T-helper 9 cell (primary cell): ENCODE measurements around the gene PCDHA1.
"Not testable (repeated sequence)": the region's sequence is repeated elsewhere in the genome, so short reads cannot be mapped to it uniquely, and the experiment has no call there.

Experiments
- DNase-seq: peaks from one replicate; pipeline ENCODE4 v3.0.0-alpha.2; 2020
- total RNA-seq, 2 donors: gene quantifications; one replicate each; lab custom pipeline; 2026; lab: John Stamatoyannopoulos, UW

PCDHA1 gene
- total RNA-seq = 0 reads per million in 2 donors

DNA sequence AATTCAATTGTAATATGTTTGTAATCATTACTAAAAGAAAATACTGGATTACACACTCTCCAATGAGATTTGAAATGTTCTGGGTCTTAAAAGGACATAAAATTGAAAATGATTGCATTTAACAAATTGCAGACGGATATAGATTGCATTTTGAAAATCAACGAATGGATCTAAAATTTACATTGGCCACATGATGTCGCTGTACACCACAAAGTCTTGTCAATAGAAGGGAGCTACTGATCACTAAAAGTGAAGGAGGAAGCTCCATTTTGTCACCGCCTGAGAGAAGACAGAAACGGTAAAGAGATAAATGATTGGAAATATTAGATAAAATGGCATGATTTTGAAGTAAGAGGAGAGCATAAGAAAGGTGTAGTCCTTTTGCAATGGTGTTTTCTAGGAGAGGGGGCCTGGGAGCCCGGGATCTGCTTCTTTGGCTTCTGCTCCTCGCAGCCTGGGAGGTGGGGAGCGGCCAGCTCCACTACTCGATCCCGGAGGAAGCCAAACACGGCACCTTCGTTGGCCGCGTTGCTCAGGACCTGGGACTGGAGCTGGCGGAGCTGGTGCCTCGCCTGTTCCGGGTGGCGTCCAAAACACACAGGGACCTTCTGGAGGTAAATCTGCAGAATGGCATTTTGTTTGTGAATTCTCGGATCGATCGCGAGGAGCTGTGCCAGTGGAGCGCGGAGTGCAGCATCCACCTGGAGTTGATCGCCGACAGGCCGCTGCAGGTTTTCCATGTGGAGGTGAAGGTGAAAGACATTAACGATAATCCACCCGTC lies at the start of gene PCDHA1:
Gene PCDHA1, plus strand, starts transcription at position 236 of the 782 bp plus-strand sequence.
- no peak for DNase-seq

DNA sequence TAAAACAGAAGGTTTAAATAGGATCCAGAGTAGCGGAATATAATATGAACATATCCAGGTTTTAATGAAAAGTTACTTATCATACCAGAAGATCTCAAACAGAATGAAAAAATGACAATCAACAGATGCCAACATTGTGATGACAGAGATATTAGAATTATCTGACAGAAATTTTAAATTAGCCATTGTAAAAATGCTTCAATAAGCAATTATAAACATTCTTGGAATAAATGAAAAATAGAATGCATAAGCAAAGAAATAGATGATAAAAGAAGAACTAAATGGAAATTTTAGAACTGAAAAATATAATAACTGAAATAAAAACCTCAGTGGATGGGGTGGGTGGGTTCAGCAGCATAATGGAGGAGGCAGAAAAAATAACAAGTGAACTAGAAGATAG lies 48.5 kb upstream of the PCDHA1 start:
- DNase-seq = no peak

DNA sequence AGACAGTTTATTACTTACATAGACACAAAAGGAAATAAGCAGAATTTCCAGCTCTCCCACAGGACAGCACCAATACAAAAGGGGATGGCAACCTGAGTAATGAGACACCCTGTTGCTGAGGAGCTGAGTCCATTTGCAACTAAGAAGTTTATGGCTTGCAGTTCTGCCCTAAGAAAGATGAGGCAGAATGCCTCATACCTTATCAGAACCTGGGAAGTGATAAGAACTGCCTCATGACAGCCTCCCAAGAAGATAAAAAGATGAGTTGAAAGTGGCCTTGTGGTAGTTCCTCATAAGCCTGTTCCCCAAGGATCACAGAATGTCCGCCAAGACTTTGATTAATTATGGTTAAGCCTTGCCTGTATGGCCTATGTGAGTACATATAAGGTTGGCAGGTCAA lies 44.0 kb upstream of the PCDHA1 start:
- DNase-seq = no peak

DNA sequence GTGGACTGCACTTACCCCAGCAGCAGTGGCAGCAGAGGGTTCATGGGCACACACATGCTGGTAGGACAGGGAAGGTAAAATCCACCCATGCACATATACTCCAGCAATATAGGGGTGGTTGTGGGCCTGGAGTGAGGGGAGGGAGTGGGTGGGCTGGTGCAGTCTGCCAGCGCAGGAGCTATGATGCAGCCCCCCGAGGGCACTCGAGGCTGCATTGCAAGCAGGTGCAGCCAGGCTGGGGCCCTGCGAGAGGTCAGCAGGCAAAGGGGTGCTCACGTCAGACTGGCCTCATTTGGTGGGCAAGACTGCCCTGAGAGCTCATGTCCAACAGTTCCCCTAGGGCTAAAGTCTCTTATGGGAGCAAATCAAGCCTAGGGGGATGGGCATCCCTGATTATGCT lies 32.4 kb upstream of the PCDHA1 start:
- no peak for DNase-seq

DNA sequence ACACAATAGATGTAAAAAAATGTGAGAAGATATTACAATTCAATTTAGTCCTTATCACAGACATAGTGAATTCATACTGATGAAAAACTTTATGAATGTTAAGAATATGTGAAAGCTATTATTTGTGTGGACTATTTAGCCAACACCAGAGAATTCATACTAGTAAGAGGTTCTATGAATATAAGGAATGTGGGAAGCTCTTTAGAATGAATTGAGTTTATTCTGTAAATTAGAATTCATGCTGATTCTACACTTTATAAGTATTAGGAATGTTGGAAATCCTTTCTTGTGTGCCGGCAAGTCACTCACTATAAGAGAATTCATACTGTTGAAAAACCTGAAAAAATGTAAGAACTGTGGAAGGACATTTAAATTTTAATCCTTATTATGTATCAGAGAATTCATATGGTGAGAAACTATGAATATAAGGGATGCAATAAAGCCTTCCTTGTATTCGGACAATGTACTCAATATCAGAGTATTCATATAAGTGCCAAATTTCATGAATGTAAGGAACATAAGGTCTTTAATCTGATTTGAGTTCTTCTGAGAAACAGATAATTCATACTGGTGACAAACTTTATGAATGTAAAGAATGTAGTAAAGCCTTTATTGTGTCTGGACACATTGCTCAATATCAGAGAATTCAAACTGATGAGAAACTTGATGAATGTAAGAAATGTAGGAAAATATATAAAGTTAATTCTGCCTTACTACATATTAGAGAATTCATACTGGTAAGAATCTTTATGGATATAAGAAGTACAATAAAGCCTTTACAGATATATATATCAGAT lies 21.6 kb upstream of the PCDHA1 start:
- DNase-seq = no peak

DNA sequence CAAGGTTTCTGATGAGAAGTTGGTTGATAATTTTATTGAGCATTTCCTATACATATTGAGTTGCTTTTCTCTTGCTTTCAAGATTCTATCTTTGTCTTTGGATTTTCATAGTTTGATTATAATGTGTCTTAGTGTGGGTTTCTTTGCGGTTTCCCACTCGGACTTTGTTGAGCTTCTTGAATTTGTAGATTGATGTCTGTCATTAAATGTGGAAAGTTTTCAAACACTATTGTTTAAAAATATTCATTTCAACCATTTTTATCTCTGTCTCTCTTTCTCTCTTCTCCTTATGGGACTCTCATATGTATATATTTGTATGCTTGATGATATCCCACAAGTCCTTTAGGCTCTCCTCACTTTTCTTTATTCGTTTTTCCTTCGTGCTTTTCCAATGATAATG lies 18.5 kb upstream of the PCDHA1 start:
- DNase-seq = no peak

DNA sequence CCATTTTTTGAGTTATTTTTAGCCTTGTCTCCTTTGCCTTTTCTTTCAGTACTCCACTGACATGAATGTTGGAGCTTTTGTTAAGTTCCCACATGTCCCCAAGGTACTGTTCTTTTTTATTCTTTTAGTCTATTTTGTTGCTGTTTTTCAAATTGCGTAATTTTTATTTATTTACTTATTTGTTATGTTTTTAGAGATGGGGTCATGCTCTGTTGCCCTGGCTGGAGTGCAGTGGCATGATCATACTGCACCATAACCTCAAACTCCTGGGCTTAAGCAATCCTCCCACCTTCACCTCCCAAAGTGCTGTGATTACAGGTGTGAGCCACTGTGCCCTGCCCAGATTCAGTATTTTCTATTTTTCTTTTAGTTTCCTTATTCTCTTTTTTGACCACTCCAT lies 5.4 kb upstream of the PCDHA1 start:
- DNase-seq = no peak

DNA sequence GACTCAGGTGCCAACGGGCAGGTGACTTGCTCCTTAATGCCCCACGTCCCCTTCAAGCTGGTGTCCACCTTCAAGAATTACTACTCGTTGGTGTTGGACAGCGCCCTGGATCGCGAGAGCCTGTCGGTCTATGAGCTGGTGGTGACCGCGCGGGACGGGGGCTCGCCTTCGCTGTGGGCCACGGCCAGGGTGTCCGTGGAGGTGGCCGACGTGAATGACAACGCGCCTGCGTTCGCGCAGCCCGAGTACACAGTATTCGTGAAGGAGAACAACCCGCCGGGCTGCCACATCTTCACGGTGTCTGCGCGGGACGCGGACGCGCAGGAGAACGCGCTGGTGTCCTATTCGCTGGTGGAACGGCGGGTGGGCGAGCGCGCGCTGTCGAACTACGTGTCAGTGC lies 1.5 kb downstream of the PCDHA1 start:
- DNase-seq = not testable (repeated sequence)

DNA sequence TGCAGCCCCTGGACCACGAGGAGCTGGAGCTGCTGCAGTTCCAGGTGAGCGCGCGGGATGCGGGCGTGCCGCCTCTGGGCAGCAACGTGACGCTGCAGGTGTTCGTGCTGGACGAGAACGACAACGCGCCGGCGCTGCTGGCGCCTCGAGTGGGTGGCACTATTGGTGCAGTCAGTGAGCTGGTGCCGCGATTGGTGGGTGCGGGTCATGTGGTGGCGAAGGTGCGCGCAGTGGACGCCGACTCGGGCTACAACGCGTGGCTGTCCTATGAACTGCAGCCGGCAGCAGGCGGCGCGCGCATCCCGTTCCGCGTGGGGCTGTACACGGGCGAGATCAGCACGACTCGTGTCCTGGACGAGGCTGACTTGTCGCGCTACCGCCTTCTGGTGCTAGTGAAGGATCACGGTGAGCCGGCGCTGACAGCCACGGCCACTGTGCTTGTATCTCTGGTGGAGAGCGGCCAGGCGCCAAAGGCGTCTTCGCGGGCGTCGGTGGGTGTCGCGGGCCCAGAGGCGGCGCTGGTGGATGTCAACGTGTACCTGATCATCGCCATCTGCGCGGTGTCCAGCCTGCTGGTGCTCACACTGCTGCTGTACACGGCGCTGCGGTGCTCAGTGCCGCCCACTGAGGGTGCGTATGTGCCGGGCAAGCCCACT lies 2.0 kb downstream of the PCDHA1 start:
- DNase-seq = not testable (repeated sequence)

DNA sequence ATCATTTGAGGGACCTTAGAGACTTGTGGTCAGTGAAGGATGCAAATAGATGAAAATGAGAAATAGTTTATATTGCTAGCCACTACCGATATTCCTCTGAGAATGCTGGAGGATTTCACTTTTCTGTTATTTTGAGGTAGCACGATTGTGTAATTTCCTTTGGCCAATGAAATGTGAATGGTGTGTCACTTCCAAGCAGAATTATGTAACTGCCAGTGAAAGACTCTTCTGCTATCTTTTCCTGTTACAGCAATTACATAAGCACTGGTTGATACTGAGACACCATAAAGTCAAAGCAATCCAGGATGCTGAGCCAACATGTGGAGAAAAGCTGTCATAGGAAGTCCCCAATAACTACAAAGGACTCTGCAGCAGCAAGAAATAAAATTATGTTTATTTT lies 5.1 kb downstream of the PCDHA1 start:
- DNase-seq = no peak

DNA sequence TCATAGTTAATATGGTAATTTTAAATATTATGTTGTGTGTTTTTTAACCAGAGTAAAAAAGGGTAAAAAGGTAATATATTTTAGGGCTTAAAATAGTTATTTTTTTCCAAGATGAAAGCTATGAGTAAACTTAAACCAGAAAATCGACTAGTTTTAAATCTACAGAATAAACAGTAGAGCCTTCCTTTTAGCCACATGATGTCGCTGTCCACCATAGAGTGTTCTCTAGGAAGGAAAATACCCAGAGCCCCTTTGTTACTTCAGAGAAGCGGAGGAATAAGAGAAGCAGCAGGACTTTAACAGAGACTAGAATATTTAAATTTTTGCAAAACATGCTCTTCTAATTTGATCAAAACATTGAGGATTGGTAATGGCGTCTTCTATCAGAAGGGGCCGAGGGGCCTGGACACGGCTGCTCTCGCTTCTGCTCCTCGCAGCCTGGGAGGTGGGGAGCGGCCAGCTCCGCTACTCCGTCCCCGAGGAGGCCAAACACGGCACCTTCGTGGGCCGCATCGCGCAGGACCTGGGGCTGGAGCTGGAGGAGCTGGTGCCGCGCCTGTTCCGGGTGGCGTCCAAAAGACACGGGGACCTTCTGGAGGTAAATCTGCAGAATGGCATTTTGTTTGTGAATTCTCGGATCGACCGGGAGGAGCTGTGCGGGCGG lies 8.8 kb downstream of the PCDHA1 start, which contains the start of gene PCDHA2:
Gene PCDHA2, plus strand, starts transcription at position 258 of the 664 bp plus-strand sequence.
- no peak for DNase-seq

DNA sequence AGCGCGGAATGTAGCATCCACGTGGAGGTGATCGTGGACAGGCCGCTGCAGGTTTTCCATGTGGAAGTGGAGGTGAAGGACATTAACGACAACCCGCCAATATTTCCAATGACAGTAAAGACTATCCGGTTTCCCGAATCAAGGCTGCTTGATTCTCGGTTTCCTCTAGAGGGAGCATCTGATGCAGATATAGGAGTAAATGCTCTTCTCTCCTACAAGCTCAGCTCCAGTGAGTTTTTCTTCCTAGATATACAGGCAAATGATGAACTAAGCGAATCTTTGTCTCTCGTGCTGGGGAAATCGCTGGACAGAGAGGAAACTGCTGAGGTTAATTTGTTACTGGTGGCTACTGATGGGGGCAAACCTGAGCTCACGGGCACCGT lies 9.3 kb downstream of the PCDHA1 start:
- no peak for DNase-seq

DNA sequence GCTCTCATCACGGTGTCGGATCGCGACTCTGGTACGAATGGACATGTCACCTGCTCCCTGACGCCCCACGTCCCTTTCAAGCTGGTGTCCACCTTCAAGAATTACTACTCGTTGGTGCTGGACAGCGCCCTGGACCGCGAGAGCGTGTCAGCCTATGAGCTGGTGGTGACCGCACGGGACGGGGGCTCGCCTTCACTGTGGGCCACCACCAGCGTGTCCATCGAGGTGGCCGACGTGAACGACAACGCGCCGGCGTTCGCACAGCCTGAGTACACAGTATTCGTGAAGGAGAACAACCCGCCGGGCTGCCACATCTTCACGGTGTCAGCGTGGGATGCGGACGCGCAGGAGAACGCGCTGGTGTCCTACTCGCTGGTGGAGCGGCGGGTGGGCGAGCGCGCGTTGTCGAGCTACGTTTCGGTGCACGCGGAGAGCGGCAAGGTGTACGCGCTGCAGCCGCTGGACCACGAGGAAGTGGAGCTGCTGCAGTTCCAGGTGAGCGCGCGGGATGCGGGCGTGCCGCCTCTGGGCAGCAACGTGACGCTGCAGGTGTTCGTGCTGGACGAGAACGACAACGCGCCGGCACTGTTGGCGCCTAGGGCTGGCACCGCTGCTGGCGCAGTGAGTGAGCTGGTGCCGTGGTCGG lies 10.3 kb downstream of the PCDHA1 start:
- DNase-seq = not testable (repeated sequence)

DNA sequence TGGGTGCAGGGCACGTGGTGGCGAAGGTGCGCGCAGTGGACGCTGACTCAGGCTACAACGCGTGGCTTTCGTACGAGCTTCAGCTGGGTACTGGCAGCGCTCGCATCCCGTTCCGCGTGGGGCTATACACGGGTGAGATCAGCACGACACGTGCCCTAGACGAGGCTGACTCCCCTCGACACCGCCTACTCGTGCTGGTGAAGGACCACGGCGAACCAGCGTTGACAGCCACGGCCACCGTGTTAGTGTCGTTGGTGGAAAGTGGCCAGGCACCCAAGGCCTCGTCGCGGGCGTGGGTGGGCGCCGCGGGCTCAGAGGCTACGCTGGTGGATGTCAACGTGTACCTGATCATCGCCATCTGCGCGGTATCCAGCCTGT lies 10.8 kb downstream of the PCDHA1 start:
- no peak for DNase-seq

DNA sequence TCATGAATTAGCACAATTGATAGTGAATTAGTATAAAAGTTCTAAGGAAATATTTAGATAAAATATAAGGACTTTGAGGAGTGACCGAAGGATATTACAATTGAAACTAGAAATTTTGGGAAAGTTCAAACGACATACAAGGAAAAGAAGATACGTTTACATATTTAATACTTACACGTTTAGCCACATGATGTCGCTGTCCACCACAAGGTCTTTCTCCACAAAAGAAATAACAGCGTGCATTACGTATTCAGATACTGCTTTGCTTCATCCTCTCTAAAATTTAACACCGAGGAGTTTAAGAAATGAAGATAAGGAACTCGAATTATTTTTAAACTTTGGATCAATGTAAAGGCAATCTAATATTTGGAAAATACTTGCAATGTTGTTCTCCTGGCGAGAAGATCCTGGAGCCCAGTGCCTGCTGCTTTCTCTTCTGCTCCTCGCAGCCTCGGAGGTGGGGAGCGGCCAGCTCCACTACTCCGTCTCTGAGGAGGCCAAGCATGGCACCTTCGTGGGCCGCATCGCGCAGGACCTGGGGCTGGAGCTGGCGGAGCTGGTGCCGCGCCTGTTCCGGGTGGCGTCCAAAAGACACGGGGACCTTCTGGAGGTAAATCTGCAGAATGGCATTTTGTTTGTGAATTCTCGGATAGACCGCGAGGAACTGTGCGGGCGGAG lies 15.0 kb downstream of the PCDHA1 start, which contains the start of gene PCDHA3:
Gene PCDHA3, plus strand, starts transcription at position 242 of the 678 bp plus-strand sequence.
- DNase-seq = no peak

DNA sequence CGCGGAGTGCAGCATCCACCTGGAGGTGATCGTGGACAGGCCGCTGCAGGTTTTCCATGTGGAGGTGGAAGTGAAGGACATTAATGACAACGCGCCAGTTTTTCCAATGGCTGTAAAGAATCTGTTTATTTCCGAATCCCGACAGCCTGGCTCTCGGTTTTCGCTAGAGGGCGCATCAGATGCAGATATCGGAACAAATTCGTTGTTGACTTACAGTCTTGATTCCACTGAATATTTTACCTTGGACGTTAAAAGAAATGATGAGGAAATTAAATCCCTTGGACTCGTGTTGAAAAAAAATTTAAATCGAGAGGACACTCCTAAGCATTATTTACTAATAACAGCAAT lies 15.5 kb downstream of the PCDHA1 start:
- DNase-seq = no peak

DNA sequence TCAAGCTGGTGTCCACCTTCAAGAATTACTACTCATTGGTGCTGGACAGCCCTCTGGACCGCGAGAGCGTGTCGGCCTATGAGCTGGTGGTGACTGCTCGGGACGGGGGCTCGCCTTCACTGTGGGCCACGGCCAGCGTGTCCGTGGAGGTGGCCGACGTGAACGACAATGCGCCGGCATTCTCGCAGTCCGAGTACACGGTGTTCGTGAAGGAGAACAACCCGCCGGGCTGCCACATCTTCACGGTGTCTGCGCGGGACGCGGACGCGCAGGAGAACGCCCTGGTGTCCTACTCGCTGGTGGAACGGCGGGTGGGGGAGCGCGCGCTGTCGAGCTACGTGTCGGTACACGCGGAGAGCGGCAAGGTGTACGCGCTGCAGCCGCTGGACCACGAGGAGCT lies 16.4 kb downstream of the PCDHA1 start:
- not testable (repeated sequence) for DNase-seq

DNA sequence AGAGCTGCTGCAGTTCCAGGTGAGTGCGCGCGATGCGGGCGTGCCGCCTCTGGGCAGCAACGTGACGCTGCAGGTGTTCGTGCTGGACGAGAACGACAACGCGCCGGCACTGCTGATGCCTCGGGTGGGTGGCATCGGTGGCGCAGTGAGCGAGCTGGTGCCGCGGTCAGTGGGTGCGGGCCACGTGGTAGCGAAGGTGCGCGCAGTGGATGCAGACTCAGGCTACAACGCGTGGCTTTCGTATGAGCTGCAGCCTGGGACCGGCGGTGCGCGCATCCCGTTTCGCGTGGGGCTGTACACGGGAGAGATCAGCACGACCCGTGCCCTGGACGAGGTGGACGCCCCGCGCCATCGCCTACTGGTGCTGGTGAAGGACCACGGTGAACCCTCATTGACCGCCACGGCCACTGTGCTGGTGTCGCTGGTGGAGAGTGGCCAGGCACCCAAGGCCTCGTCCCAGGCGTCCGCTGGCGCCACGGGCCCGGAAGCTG lies 16.9 kb downstream of the PCDHA1 start:
- DNase-seq = no peak

DNA sequence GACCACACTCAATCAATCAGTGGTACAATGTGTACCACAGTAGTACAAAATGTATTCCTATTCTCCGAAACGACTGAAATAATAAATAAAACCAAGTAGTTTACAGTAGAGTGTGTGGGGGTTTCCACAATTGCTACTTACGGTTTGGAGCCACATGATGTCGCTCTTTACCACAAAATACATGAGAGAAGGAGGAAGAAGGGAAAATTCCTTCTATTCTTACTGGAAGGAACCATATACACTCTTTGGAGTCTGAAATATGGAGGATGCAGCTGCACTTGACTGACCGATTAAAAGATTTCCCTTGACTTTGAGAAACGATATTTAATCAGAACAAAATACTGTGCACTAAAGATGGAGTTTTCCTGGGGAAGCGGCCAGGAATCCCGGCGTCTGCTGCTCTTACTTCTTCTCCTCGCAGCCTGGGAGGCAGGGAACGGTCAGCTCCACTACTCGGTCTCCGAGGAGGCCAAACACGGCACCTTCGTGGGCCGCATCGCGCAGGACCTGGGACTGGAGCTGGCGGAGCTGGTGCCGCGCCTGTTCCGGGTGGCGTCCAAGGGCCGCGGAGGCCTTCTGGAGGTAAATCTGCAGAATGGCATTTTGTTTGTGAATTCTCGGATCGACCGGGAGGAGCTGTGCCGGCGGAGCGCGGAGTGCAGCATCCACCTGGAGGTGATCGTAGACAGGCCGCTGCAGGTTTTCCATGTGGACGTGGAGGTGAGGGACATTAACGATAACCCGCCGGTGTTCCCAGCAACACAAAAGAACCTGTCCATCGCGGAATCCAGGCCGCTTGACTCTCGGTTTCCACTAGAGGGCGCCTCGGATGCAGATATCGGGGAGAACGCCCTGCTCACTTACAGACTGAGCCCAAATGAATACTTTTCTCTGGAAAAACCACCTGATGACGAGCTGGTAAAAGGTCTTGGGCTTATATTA lies 21.2 kb downstream of the PCDHA1 start, which contains the start of gene PCDHA4:
Gene PCDHA4, plus strand, starts transcription at position 235 of the 942 bp plus-strand sequence.
- no peak for DNase-seq

DNA sequence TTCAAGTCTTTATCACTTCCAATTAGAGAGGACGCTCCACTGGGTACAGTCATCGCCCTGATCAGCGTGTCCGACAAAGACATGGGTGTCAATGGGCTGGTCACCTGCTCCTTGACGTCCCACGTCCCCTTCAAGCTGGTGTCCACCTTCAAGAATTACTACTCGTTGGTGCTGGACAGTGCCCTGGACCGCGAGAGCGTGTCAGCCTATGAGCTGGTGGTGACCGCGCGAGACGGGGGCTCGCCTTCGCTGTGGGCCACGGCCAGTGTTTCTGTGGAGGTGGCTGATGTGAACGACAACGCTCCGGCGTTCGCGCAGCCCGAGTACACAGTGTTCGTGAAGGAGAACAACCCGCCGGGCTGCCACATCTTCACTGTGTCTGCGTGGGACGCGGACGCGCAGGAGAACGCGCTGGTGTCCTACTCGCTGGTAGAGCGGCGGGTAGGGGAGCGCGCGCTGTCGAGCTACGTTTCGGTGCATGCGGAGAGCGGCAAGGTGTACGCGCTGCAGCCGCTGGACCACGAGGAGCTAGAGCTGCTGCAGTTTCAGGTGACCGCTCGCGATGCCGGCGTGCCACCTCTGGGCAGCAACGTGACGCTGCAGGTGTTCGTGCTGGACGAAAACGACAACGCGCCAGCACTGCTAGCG lies 22.4 kb downstream of the PCDHA1 start:
- not testable (repeated sequence) for DNase-seq
